Gastroesophageal sphincter (tissue), 4 donors: ENCODE measurements around the gene PDE10A. TPM values are rescaled to one million over a fixed set of nuclear protein-coding genes. Genes with fewer than 3 reads are reported as not detected.
"Not testable (repeated sequence)": the region's sequence is repeated elsewhere in the genome, so short reads cannot be mapped to it uniquely, and the experiment has no call there.

Source experiments
- ATAC-seq: fragments of 150-250 bp; one replicate; pipeline ENCODE4 v1.9.1; 2016; ENCODE audit warnings: mild to moderate bottlenecking, moderate library complexity
- H3K27ac ChIP-seq, 4 donors: fragments of 200-600 bp; sonication (generic) in 3 of 4; 1 replicate in 3 of 4; 2 replicates in 1 of 4; pipeline ENCODE4 v1.5.1; 2016 to 2019
- H3K27me3 ChIP-seq: fragments of 200-600 bp; sonication (generic); one replicate; pipeline ENCODE4 v1.5.1; 2019
- H3K36me3 ChIP-seq, 2 donors: fragments of 200-600 bp; sonication (generic); one replicate each; pipeline ENCODE4 v1.5.1; 2019; ENCODE audit warnings: control low read depth in 1 of 2
- H3K4me1 ChIP-seq, 3 donors: fragments of 200-600 bp; sonication (generic); 1 replicate in 2 of 3; 2 replicates in 1 of 3; pipeline ENCODE4 v1.5.1; 2016 to 2019; ENCODE audit warnings: control low read depth in 2 of 3
- H3K4me3 ChIP-seq, 2 donors: fragments of 200-600 bp; sonication (generic); one replicate each; pipeline ENCODE4 v1.5.1; 2019; ENCODE audit warnings: mild to moderate bottlenecking in 1 of 2, moderate library complexity in 1 of 2
- H3K9me3 ChIP-seq, 3 donors: fragments of 200-600 bp; sonication (generic); one replicate each; pipeline ENCODE4 v1.5.1; 2017 to 2019; ENCODE audit warnings: control low read depth in 2 of 3
- CTCF ChIP-seq, 4 experiments: fragments of 200-600 bp in 2 of 4; fragments of 450-650 bp in 2 of 4; sonication (generic) in 1 of 4; IDR thresholded peaks; one replicate each; pipeline ENCODE4 v1.5.1; 2017 to 2019; ENCODE audit warnings: antibody characterized with exemption in 4 of 4, mild to moderate bottlenecking in 2 of 4, moderate library complexity in 2 of 4
- EP300 ChIP-seq: sonication (generic); formaldehyde crosslinking; IDR thresholded peaks from one replicate; pipeline ENCODE4 v1.6.1; 2017; ENCODE audit warnings: antibody characterized with exemption, mild to moderate bottlenecking
- POLR2A ChIP-seq, 2 donors: fragments of 450-650 bp; IDR thresholded peaks; one replicate each; pipeline ENCODE4 v1.6.1; 2017; ENCODE audit warnings: antibody characterized with exemption in 2 of 2, mild to moderate bottlenecking in 2 of 2, moderate library complexity in 1 of 2
- POLR2AphosphoS5 ChIP-seq: sonication (generic); formaldehyde crosslinking; IDR thresholded peaks from one replicate; pipeline ENCODE4 v1.6.1; 2017; ENCODE audit warnings: antibody characterized with exemption
- WGBS, 2 donors: methylation state at CpG; one replicate each; pipeline ENCODE4 v1.1.5; 2018; ENCODE audit warnings: low coverage in 1 of 2; 5-methylcytosine and 5-hydroxymethylcytosine counted together
- total RNA-seq, 4 donors: library from RNA; depleted of rRNA; stranded (reverse); fragments of >200 nt; gene quantifications; one replicate each; pipeline ENCODE4 v1.1.0, GENCODE V29; 2016

The PDE10A gene
- total RNA-seq, 4 donors from 2014 or later, result 2.5 to 12.1 (median 4.0) TPM

GRCh38 chr6:165478581-165478980, 184.5 kb downstream of the PDE10A start:
- ATAC-seq, result no peak
- TF ChIP-seq CTCF (IDR thresholded peaks at IDR 0.05) (no peak), POLR2A (IDR thresholded peaks at IDR 0.05) (no peak), POLR2AphosphoS5 (no peak), EP300 (no peak)
- Histone ChIP-seq H3K4me1 (no peaks in the 10 kb centered on the region), H3K9me3 (no peaks in the 10 kb centered on the region), H3K4me3 (no peak overlapping the region), H3K36me3 (no peaks in the 10 kb centered on the region), H3K27ac (no peak overlapping the region), H3K27me3 (no peaks in the 10 kb centered on the region)
- WGBS, 2 donors, result 80% methylated on average over 1 of the region's 1 CpG; no CpG with 5 or more reads in 1 of the 2 donors

- no peak overlapping the region for H3K27ac ChIP-seq
- 88 to 96% methylated on average over 4 of the region's 4 CpGs for WGBS, 2 donors
- H3K36me3 ChIP-seq, result no peaks in the 10 kb centered on the region
- H3K27me3 ChIP-seq, result no peaks in the 10 kb centered on the region
- no peaks in the 10 kb centered on the region for H3K9me3 ChIP-seq
- no peaks in the 10 kb centered on the region for H3K4me1 ChIP-seq
- no peak for TF ChIP-seq POLR2A (IDR thresholded peaks at IDR 0.05)
- no peak for TF ChIP-seq CTCF (IDR thresholded peaks at IDR 0.05)
- TF ChIP-seq POLR2AphosphoS5, result no peak
- TF ChIP-seq EP300, result no peak
- H3K4me3 ChIP-seq, result no peak overlapping the region
- no peak for ATAC-seq
These were observed 193.6 kb downstream of the PDE10A start for GRCh38 chr6:165469483-165469882.

GRCh38 chr6:165468340-165469235, 194.5 kb downstream of the PDE10A start:
- Histone ChIP-seq H3K4me1 (no peaks in the 10 kb centered on the region), H3K27ac (no peak overlapping the region), H3K36me3 (no peaks in the 10 kb centered on the region), H3K9me3 (peaks cover 0 to 5% (median 0%) of the 10 kb centered on the region in 3 donors), H3K4me3 (no peak overlapping the region), H3K27me3 (no peaks in the 10 kb centered on the region)
- no peak for ATAC-seq
- TF ChIP-seq POLR2A (IDR thresholded peaks at IDR 0.05), result no peak
- TF ChIP-seq EP300, result no peak
- TF ChIP-seq POLR2AphosphoS5, result no peak
- no peak for TF ChIP-seq CTCF (IDR thresholded peaks at IDR 0.05)
- 84 to 87% methylated on average over 7 to 9 of the region's 9 CpGs for WGBS, 2 donors

GRCh38 chr6:165463499-165463898, 199.5 kb downstream of the PDE10A start:
- ATAC-seq, H3K27me3 ChIP-seq, H3K4me1 ChIP-seq, H3K36me3 ChIP-seq, H3K4me3 ChIP-seq, H3K27ac ChIP-seq: not testable (repeated sequence)
- peaks cover 0 to 14% (median 1%) of the 10 kb centered on the region in 3 donors for H3K9me3 ChIP-seq
- 95 to 100% methylated on average over 2 to 6 of the region's 6 CpGs for WGBS, 2 donors

GRCh38 chr6:165459605-165460301, 203.3 kb downstream of the PDE10A start:
- 17 to 43% methylated on average over 10 to 12 of the region's 12 CpGs for WGBS, 2 donors
- H3K27me3 ChIP-seq, ATAC-seq, H3K4me3 ChIP-seq, H3K36me3 ChIP-seq, H3K27ac ChIP-seq, H3K4me1 ChIP-seq: not testable (repeated sequence)
- peaks cover 0 to 14% (median 1%) of the 10 kb centered on the region in 3 donors for H3K9me3 ChIP-seq
